A549 (cell line): ENCODE measurements around the gene DCAF8L1. TPM values are rescaled to one million over a fixed set of nuclear protein-coding genes. Genes with fewer than 3 reads are reported as not detected.

ENCODE experiments used
- ATAC-seq, 2 experiments: fragments of 200-7000 bp in 1 of 2; fragments of >200 bp in 1 of 2; cut with Nextera tagmentation in 1 of 2; cut with Tn5 transposase in 1 of 2; 3 replicates each; pipeline versions ENCODE4 v1.8.0 to v1.9.1; 2018 to 2020; ENCODE audit warnings: mild to moderate bottlenecking in 1 of 2, moderate library complexity in 1 of 2
- CTCF ChIA-PET: fragments of 300-600 bp; sonication (Branson Sonifier 250); formaldehyde crosslinking; extraction: SDS; loops from one replicate; lab custom pipeline; 2021; ENCODE audit warnings: antibody characterized with exemption, inconsistent platforms; lab: Yijun Ruan, JAX
- POLR2A ChIA-PET: fragments of 350-600 bp; formaldehyde crosslinking; extraction: SDS; loops from one replicate; lab custom pipeline; 2021; ENCODE audit warnings: antibody characterized with exemption, inconsistent platforms; lab: Yijun Ruan, JAX
- DNase-seq, 2 experiments: peaks; one replicate each; pipeline versions ENCODE4 v3.0.0 to v3.0.0-alpha.2; 2011 to 2016; ENCODE audit warnings: low read depth in 1 of 2, low spot score in 1 of 2
- FAIRE-seq: peaks from 2 replicates; lab custom pipeline; 2011; peaks lifted over from hg19 to GRCh38; lab: Jason Lieb, UNC
- H3K27ac ChIP-seq, 2 experiments: fragments of >200 bp; sonication (Bioruptor Twin); formaldehyde crosslinking; 3 replicates each; pipeline ENCODE4 v1.5.1; 2016 to 2017
- H3K4me1 ChIP-seq: fragments of >200 bp; sonication (Bioruptor Twin); formaldehyde crosslinking; 3 replicates; pipeline ENCODE4 v1.6.1; 2016
- H3K4me2 ChIP-seq: fragments of >200 bp; sonication (Bioruptor Twin); formaldehyde crosslinking; 3 replicates; pipeline ENCODE4 v1.6.1; 2016
- H3K4me3 ChIP-seq: fragments of >200 bp; sonication (Bioruptor Twin); formaldehyde crosslinking; 3 replicates; pipeline ENCODE4 v1.5.1; 2016
- H3K9me3 ChIP-seq: fragments of >200 bp; sonication (Bioruptor Twin); formaldehyde crosslinking; 3 replicates; pipeline ENCODE4 v1.6.1; 2016
- EP300 ChIP-seq, 2 experiments: fragments of >200 bp; sonication (Bioruptor Twin); formaldehyde crosslinking; IDR thresholded peaks; 2 replicates in 1 of 2; 3 replicates in 1 of 2; pipeline ENCODE4 v1.6.1; 2016 to 2017
- HOXA7 ChIP-seq: fragments of 250-450 bp; sonication (Bioruptor Pico); IDR thresholded peaks from 2 replicates; pipeline ENCODE4 v1.5.0; 2020; ENCODE audit warnings: mild to moderate bottlenecking, moderate library complexity
- JUNB ChIP-seq: fragments of >200 bp; sonication (Bioruptor Twin); formaldehyde crosslinking; IDR thresholded peaks from 2 replicates; pipeline ENCODE4 v1.6.1; 2016
- MAFK ChIP-seq: fragments of 450-650 bp; IDR thresholded peaks from 2 replicates; pipeline ENCODE4 v1.6.1; 2014; ENCODE audit not compliant: partially characterized antibody
- MAZ ChIP-seq: fragments of 150-350 bp; IDR thresholded peaks from 2 replicates; pipeline ENCODE4 v1.6.1; 2014; ENCODE audit warnings: antibody characterized with exemption, low read depth, low read length, borderline replicate concordance
- NFE2L2 ChIP-seq: fragments of 150-350 bp; conservative IDR thresholded peaks from 2 replicates; pipeline ENCODE4 v1.6.1; 2014; ENCODE audit warnings: low read length
- POLR2A ChIP-seq: IDR thresholded peaks from 2 replicates; pipeline ENCODE4 v1.6.1; 2012; ENCODE audit warnings: mild to moderate bottlenecking, low read length
- SMC3 ChIP-seq: fragments of >200 bp; sonication (Bioruptor Twin); formaldehyde crosslinking; IDR thresholded peaks from 3 replicates; pipeline ENCODE4 v1.6.1; 2018; ENCODE audit warnings: inconsistent platforms
- WGBS: methylation state at CpG from one replicate; pipeline ENCODE4 v1.1.6; 2017; ENCODE audit errors: missing lambda C conversion rate; 5-methylcytosine and 5-hydroxymethylcytosine counted together
- polyA plus RNA-seq, 4 experiments: library from polyadenylated mRNA; depleted of rRNA in 3 of 4; stranded (reverse); fragments of >200 nt; fragmentation: RNase III in 1 of 4; extraction: RNeasy Plus Mini Kit Qiagen cat#74134 plus additional on column Dnase treatment in 1 of 4; gene quantifications; 2 replicates in 3 of 4; 3 replicates in 1 of 4; pipeline ENCODE4 v1.2.3, GENCODE V29; 2011 to 2017
- TF ChIP-seq, protein P1 (sequence below): fragments of >200 bp; sonication (Bioruptor Twin); formaldehyde crosslinking; IDR thresholded peaks from 3 replicates; pipeline ENCODE4 v1.5.1; 2016
- TF ChIP-seq, protein P2 (sequence below): fragments of 200-600 bp; sonication (generic); IDR thresholded peaks from 2 replicates; pipeline ENCODE4 v1.6.1; 2016; ENCODE audit warnings: antibody characterized with exemption, mild to moderate bottlenecking, moderate library complexity

DCAF8L1 gene
- polyA plus RNA-seq, 2 of the 4 experiments (the other 2 are of a cell fraction): not detected

- H3K27ac ChIP-seq: no peak overlapping the region
- TF ChIP-seq POLR2A (no peak), NFE2L2 (no peak)
- TF ChIP-seq, protein P1, sequence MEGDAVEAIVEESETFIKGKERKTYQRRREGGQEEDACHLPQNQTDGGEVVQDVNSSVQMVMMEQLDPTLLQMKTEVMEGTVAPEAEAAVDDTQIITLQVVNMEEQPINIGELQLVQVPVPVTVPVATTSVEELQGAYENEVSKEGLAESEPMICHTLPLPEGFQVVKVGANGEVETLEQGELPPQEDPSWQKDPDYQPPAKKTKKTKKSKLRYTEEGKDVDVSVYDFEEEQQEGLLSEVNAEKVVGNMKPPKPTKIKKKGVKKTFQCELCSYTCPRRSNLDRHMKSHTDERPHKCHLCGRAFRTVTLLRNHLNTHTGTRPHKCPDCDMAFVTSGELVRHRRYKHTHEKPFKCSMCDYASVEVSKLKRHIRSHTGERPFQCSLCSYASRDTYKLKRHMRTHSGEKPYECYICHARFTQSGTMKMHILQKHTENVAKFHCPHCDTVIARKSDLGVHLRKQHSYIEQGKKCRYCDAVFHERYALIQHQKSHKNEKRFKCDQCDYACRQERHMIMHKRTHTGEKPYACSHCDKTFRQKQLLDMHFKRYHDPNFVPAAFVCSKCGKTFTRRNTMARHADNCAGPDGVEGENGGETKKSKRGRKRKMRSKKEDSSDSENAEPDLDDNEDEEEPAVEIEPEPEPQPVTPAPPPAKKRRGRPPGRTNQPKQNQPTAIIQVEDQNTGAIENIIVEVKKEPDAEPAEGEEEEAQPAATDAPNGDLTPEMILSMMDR: no peak
- H3K4me2 ChIP-seq: no peak overlapping the region
- CTCF ChIA-PET: no interaction called here
- H3K4me3 ChIP-seq: no peak overlapping the region
- POLR2A ChIA-PET: no interaction called here
- H3K9me3 ChIP-seq: no peaks in the 10 kb centered on the region
- no peaks in the 10 kb centered on the region for H3K4me1 ChIP-seq
- ATAC-seq (no peak), DNase-seq (no peak), FAIRE-seq (no peak)
- 5% methylated on average over 1 of the region's 1 CpG for WGBS
Observed at GRCh38 chrX:27953171-27953570, 28.1 kb downstream of the DCAF8L1 start.

DNA sequence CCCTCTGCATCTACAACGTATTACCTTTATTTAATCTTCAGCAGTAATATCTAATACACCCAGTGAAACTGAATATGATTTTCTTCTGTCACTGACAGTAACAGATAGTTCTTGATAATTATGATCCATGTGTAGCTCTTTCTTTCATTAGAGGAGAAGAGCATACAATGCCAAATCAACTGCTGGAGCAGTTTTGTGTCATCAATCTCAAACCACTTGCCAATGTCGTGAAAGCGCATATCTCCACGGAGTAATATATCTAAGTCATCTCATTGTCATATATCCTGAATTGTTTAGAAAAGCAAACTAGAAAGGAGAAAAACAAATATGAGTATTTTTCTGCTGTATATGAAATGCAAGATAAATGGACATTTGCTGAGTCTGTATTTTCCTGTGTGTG, 47.9 kb downstream of the DCAF8L1 start:
- H3K4me3 ChIP-seq: no peak overlapping the region
- ChIA-PET POLR2A (no interaction called here), CTCF (no interaction called here)
- ATAC-seq (no peak), DNase-seq (no peak), FAIRE-seq (peak; percentile 93)
- no peak overlapping the region for H3K27ac ChIP-seq
- H3K4me1 ChIP-seq: no peaks in the 10 kb centered on the region
- H3K4me2 ChIP-seq: no peak overlapping the region
- no peaks in the 10 kb centered on the region for H3K9me3 ChIP-seq
- no peak for TF ChIP-seq HOXA7 (CRISPR knock-in tag)
- no peak for TF ChIP-seq MAZ
- peak; percentile 19 for TF ChIP-seq MAFK
- TF ChIP-seq EP300 (IDR thresholded peaks at IDR 0.05): no peak
- TF ChIP-seq, protein P2, sequence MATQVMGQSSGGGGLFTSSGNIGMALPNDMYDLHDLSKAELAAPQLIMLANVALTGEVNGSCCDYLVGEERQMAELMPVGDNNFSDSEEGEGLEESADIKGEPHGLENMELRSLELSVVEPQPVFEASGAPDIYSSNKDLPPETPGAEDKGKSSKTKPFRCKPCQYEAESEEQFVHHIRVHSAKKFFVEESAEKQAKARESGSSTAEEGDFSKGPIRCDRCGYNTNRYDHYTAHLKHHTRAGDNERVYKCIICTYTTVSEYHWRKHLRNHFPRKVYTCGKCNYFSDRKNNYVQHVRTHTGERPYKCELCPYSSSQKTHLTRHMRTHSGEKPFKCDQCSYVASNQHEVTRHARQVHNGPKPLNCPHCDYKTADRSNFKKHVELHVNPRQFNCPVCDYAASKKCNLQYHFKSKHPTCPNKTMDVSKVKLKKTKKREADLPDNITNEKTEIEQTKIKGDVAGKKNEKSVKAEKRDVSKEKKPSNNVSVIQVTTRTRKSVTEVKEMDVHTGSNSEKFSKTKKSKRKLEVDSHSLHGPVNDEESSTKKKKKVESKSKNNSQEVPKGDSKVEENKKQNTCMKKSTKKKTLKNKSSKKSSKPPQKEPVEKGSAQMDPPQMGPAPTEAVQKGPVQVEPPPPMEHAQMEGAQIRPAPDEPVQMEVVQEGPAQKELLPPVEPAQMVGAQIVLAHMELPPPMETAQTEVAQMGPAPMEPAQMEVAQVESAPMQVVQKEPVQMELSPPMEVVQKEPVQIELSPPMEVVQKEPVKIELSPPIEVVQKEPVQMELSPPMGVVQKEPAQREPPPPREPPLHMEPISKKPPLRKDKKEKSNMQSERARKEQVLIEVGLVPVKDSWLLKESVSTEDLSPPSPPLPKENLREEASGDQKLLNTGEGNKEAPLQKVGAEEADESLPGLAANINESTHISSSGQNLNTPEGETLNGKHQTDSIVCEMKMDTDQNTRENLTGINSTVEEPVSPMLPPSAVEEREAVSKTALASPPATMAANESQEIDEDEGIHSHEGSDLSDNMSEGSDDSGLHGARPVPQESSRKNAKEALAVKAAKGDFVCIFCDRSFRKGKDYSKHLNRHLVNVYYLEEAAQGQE: no peak
- no peak for TF ChIP-seq SMC3
- no peak for TF ChIP-seq JUNB
- 70% methylated on average over 4 of the region's 4 CpGs for WGBS

Other genes starting within 250 kb of the DCAF8L1 start
- not detected in 2 replicates for gene MAGEB10, start 173.5 kb downstream of the DCAF8L1 start, polyA plus RNA-seq (2011; rRNA removed)
- not detected in 3 replicates for gene MAGEB10, start 173.5 kb downstream of the DCAF8L1 start, polyA plus RNA-seq (2017; fragmentation: RNase III; extraction: RNeasy Plus Mini Kit Qiagen cat#74134 plus additional on column Dnase treatment)